Epithelial cell of esophagus (primary cell): ENCODE data around the gene AS3MT.

Source experiments
- DNase-seq: peaks from one replicate; pipeline ENCODE4 v3.0.0; 2010; ENCODE audit warnings: low read depth
- H3K4me3 ChIP-seq: 2 replicates; pipeline ENCODE4 v1.5.1; 2011; ENCODE audit warnings: mild to moderate bottlenecking, low read length, control low read depth
- TF ChIP-seq, protein P1 (sequence below): IDR thresholded peaks from 2 replicates; pipeline ENCODE4 v1.5.1; 2011; ENCODE audit warnings: low read depth, mild to moderate bottlenecking, low read length, control low read depth, inconsistent platforms; ENCODE audit not compliant: insufficient read depth; ENCODE audit errors: missing control alignments

The AS3MT gene

DNA sequence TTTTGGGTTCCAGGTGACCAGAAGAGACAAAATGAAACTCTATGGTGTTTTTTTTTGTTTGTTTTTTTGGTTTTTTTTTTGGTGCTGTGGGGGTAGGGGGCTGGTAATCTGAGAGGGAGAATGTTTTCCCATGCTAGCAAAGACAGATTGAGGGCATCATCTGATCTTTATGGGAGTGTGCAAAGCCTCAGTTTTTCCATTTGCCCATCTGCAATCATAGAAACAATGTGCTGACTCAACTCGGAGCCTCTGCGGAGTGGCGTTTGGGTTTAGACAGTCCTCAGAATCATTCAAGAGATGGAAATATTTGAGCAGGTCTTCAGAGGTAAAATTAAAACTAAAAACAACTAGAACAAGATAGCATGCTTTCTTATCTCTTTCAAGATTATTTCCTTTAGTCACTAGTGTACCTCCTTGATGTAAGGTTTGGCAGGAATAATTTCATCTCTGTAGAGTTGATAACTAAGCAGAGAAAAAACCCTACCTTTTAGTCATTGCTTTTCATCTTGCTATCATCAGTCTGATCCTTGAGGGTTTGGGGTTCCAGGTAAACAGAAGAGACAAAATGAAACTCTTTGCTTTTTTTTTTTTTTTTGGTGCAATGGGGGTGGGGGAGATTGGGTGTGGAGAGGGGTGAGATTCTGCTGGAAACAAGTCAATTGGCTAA, 66.8 kb downstream of the AS3MT start:
- no peak for DNase-seq
- H3K4me3 ChIP-seq = no peak overlapping the region
- TF ChIP-seq, protein P1, sequence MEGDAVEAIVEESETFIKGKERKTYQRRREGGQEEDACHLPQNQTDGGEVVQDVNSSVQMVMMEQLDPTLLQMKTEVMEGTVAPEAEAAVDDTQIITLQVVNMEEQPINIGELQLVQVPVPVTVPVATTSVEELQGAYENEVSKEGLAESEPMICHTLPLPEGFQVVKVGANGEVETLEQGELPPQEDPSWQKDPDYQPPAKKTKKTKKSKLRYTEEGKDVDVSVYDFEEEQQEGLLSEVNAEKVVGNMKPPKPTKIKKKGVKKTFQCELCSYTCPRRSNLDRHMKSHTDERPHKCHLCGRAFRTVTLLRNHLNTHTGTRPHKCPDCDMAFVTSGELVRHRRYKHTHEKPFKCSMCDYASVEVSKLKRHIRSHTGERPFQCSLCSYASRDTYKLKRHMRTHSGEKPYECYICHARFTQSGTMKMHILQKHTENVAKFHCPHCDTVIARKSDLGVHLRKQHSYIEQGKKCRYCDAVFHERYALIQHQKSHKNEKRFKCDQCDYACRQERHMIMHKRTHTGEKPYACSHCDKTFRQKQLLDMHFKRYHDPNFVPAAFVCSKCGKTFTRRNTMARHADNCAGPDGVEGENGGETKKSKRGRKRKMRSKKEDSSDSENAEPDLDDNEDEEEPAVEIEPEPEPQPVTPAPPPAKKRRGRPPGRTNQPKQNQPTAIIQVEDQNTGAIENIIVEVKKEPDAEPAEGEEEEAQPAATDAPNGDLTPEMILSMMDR = no peak

DNA sequence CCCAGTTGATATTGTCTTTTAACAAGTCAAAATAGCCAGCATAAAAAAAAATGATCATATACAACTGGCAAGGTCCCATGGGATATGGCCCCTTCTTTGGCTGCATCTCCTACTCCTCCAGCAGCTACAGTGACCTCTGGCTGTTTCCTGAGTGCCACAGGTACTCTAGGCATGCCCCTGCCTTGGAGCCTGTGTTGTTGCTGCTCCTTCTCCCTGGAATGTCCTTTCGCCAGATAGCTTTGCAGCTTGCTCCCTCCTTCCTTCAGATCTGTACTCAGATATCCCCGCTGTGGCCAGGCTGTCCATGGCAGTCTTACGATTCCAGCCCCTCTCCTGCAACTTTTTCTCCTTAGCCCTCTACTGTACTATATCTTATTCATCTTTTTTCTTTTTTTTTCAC, 72.1 kb downstream of the AS3MT start:
- DNase-seq = no peak
- TF ChIP-seq, protein P1 = no peak
- H3K4me3 ChIP-seq = no peak overlapping the region

DNA sequence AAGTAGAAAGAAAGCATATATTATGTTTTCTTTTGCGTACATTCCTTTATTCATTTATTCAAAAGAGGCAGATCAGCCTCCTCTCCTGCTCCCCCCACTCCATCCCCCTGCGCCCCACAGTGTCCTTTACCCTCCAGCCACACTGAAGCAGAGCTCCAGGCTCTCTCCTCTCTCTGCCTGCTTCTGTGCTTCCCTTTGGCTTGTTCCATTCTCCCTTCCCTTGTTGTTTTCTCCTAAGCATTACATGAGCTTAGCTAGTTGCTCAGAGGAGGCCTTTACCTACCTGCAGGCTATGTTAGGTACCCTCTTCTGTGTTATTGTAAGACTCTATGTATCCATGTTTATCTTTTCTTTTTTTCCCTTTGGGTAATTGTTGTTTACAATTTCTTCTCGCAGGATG, 76.2 kb downstream of the AS3MT start:
- no peak overlapping the region for H3K4me3 ChIP-seq
- no peak for DNase-seq
- TF ChIP-seq, protein P1 = no peak

DNA sequence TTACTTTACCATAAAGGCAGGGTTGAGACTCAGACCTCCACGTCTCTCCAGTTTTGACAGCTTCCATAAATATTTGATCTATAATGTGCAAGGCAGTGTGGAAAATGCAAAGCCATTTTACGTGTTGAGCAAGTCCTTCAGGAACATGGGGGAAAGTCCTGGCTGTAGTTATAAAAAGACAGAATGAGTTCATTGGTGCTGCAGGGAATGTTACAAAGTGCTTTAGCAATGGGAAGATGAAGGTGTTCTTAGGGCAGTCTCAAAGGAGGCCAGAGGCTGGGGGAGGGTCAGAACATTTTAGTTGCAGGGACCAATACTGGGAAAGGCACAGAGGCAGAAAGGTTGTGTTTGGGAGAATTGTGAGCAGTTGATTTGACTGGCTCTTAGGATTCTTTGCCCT, 76.7 kb downstream of the AS3MT start:
- no peak for DNase-seq
- TF ChIP-seq, protein P1 = no peak
- no peak overlapping the region for H3K4me3 ChIP-seq

DNA sequence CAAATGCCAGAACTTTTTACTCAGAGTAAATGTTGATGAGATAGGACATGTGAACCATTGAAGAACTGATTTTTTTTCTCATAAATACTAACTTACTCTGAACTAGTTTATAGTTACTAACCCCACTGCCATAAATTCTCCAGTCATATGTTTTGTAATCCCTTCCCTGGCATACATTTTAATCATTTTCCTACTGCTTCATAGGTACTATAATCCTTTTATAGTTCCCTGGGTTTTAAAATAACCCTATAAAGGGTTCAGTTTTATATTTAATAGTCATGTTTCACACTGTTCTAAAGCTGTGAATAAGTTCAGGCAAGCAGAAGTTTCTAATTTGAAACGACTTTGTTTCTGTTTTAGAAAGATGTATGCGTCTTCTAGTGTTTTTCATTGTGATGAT, 77.7 kb downstream of the AS3MT start:
- DNase-seq = no peak
- TF ChIP-seq, protein P1 = no peak
- H3K4me3 ChIP-seq = no peak overlapping the region

DNA sequence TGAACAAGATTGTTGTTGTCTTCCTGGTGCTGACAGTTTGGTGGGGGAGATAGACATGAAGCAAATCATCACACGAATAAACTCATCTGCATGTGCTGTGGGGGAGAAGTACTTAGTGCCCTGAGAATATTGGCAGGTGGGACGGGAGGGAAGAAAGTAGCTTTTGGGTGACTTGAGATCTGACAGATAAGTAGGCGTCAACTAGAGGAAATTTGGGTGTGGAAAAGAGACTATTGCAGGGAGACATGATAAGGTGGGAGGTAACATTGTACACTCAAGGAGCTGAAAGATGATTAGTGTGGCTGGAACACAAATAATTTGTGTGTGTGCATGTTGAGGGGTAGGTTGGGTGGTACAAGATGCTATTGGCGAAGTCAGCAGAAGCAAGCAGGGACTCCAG, 78.9 kb downstream of the AS3MT start:
- DNase-seq = no peak
- TF ChIP-seq, protein P1 = no peak
- no peak overlapping the region for H3K4me3 ChIP-seq

DNA sequence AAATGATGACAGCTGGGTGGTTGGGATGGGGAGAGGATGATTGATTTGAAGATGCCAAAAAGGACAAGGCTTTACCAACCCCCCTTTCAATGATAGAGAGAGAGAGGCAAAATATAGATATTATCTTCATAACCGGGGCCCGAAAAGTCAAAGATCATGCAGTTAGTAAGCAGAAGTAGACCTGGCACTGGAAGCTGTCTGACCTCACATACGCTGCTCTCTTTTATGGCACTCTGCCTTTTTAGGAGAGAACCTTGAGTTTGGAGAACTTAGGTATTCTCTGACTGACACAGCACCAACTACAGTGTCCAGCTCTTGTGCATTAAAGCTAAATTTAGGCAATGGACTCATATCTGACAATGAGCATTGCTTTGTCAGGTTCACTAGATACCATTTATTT, 79.5 kb downstream of the AS3MT start:
- DNase-seq = no peak
- no peak overlapping the region for H3K4me3 ChIP-seq
- TF ChIP-seq, protein P1 = no peak
